PC-9 (cell line): ENCODE results near the gene NLRC3. TPM values are rescaled to one million over a fixed set of nuclear protein-coding genes. Genes with fewer than 3 reads are reported as not detected.

Source experiments
- Bru-seq: library from RNA; stranded (reverse); fragments of 400-500 nt; gene quantifications from one replicate; lab custom pipeline; 2021; lab: Mats Ljungman, UMichigan
- BruChase-seq, 2 experiments: library from RNA; stranded (reverse); fragments of 400-500 nt; gene quantifications; one replicate each; lab custom pipeline; 2021; lab: Mats Ljungman, UMichigan
- BruUV-seq: library from RNA; stranded (reverse); fragments of 400-500 nt; replicated peaks from 2 replicates; lab custom pipeline; 2021; lab: Mats Ljungman, UMichigan
- CTCF ChIA-PET: fragments of 300-600 bp; sonication (Branson Sonifier 250); formaldehyde crosslinking; loops from one replicate; lab custom pipeline; 2022; ENCODE audit warnings: antibody characterized with exemption; lab: Charles Lee
- POLR2A ChIA-PET: fragments of 300-600 bp; sonication (Branson Sonifier 250); formaldehyde crosslinking; loops from one replicate; lab custom pipeline; 2022; ENCODE audit warnings: antibody characterized with exemption; ENCODE audit not compliant: unreplicated experiment; lab: Charles Lee
- DNase-seq, 2 experiments: peaks; one replicate each; pipeline versions ENCODE4 v3.0.0 to v3.0.0-alpha.2; 2015 to 2022; ENCODE audit warnings: mixed read lengths in 1 of 2
- H2AFZ ChIP-seq: fragments of 200-600 bp; sonication (generic); 2 replicates; pipeline ENCODE4 v1.8.1; 2017; ENCODE audit warnings: antibody characterized with exemption
- H3F3A ChIP-seq: fragments of 200-600 bp; sonication (generic); 2 replicates; pipeline ENCODE4 v1.8.1; 2017; ENCODE audit warnings: antibody characterized with exemption, mild to moderate bottlenecking, low read depth; ENCODE audit not compliant: insufficient read depth
- H3K27ac ChIP-seq: fragments of 200-600 bp; sonication (generic); 2 replicates; pipeline ENCODE4 v1.6.1; 2016; ENCODE audit warnings: mixed run types
- H3K27me3 ChIP-seq: fragments of 200-600 bp; sonication (generic); 2 replicates; pipeline ENCODE4 v1.6.1; 2016; ENCODE audit warnings: low read depth, mixed run types; ENCODE audit not compliant: insufficient read depth
- H3K36me3 ChIP-seq: fragments of 200-600 bp; sonication (generic); 2 replicates; pipeline ENCODE4 v1.6.1; 2016; ENCODE audit warnings: low read depth, mixed run types
- H3K4me1 ChIP-seq: fragments of 200-600 bp; sonication (generic); replicated peaks from 2 replicates; pipeline ENCODE4 v1.6.1; 2016; ENCODE audit warnings: mixed run types; ENCODE audit not compliant: insufficient read depth
- H3K4me2 ChIP-seq: fragments of 200-600 bp; sonication (generic); 2 replicates; pipeline ENCODE4 v1.6.1; 2017; ENCODE audit warnings: mixed run types
- H3K4me3 ChIP-seq: fragments of 200-600 bp; sonication (generic); 2 replicates; pipeline ENCODE4 v1.6.1; 2016; ENCODE audit warnings: mixed run types
- H3K79me2 ChIP-seq: fragments of 200-600 bp; sonication (generic); 2 replicates; pipeline ENCODE4 v1.6.1; 2017; ENCODE audit warnings: low read depth, mixed run types
- H3K9me2 ChIP-seq: fragments of 200-600 bp; sonication (generic); 2 replicates; pipeline ENCODE4 v1.8.1; 2017; ENCODE audit warnings: mild to moderate bottlenecking; ENCODE audit not compliant: insufficient read depth
- H3K9me3 ChIP-seq: fragments of 200-600 bp; sonication (generic); 2 replicates; pipeline ENCODE4 v1.8.1; 2016; ENCODE audit warnings: low read depth; ENCODE audit not compliant: insufficient read depth
- H4K20me1 ChIP-seq: fragments of 200-600 bp; sonication (generic); 2 replicates; pipeline ENCODE4 v1.8.1; 2017; ENCODE audit not compliant: insufficient read depth
- CTCF ChIP-seq: fragments of 200-600 bp; sonication (generic); conservative IDR thresholded peaks from 2 replicates; pipeline ENCODE4 v1.6.1; 2017; ENCODE audit warnings: mixed run types, antibody characterized with exemption, mild to moderate bottlenecking, moderate library complexity
- EZH2 ChIP-seq: fragments of 200-600 bp; sonication (generic); IDR thresholded peaks from 2 replicates; pipeline ENCODE4 v1.8.0; 2017; ENCODE audit warnings: antibody characterized with exemption, low read depth
- intact Hi-C: fragments of 100-400 bp; cut with micrococcal nuclease; formaldehyde crosslinking; loops from one replicate; pipeline ENCODE4 v1.10.0; 2022; ENCODE audit not compliant: unreplicated experiment
- long read RNA-seq: library from polyadenylated mRNA; stranded (forward); transcript quantifications from one replicate; pipeline ENCODE4 v2.0.0, GENCODE V29; 2022
- total RNA-seq: library from RNA; stranded (reverse); gene quantifications from 2 replicates; pipeline ENCODE4 v1.2.3, GENCODE V29; 2021

The NLRC3 gene
- not detected in 2 replicates for total RNA-seq
- Bru-seq, nascent RNA = percentile 9 among the genes with signal in this experiment
- BruChase-seq, experiment 1, labeled RNA remaining after a 2-hour chase = percentile 11 among the genes with signal in this experiment
- BruChase-seq, experiment 2, labeled RNA remaining after a 6-hour chase = percentile 13 among the genes with signal in this experiment
- long read RNA-seq, partial matches to known transcripts = 0 of 1 reads
- long read RNA-seq, other reads (novel, unspliced or antisense) = 1 of 1 reads

GRCh38 chr16:3577302-3577752 lies at the start of gene NLRC3:
NLRC3 (minus strand) TSS chr16:3577403; CDS start chr16:3565036, 12,367 bp downstream.
- H3F3A ChIP-seq = no peaks in the 10 kb centered on the region
- ChIA-PET POLR2A (no interaction called here), CTCF (no interaction called here)
- DNase-seq = no peak
- TF ChIP-seq EZH2 = no peak
- no peak for TF ChIP-seq CTCF
- H2AFZ ChIP-seq = no peak within 1 kb of the TSS
- no TSS peak for BruUV-seq
- H3K27me3 ChIP-seq = no peaks in the 10 kb centered on the region
- H3K27ac ChIP-seq = no peak within 1 kb of the TSS
- no peaks in the 10 kb centered on the region for H3K36me3 ChIP-seq
- H4K20me1 ChIP-seq = no peaks in the 10 kb centered on the region
- H3K9me3 ChIP-seq = no peaks in the 10 kb centered on the region
- no peak within 1 kb of the TSS for H3K4me2 ChIP-seq
- H3K4me3 ChIP-seq = no peak within 1 kb of the TSS
- intact Hi-C loops = no loop called here
- no peaks in the 10 kb centered on the region for H3K4me1 ChIP-seq
- H3K79me2 ChIP-seq = no peaks in the 10 kb centered on the region
- no peaks in the 10 kb centered on the region for H3K9me2 ChIP-seq

- Histone ChIP-seq H3K9me3 (no peaks in the 10 kb centered on the region), H4K20me1 (no peaks in the 10 kb centered on the region; the same call in 1 of the 2 replicates), H3K4me3 (no peak overlapping the region), H3F3A (no peaks in the 10 kb centered on the region; the same call in 1 of the 2 replicates), H3K79me2 (no peaks in the 10 kb centered on the region), H3K4me2 (no peak overlapping the region), H3K4me1 (no peaks in the 10 kb centered on the region), H3K9me2 (no peaks in the 10 kb centered on the region), H3K27ac (no peak overlapping the region), H3K36me3 (no peaks in the 10 kb centered on the region), H3K27me3 (no peaks in the 10 kb centered on the region), H2AFZ (no peak overlapping the region)
- intact Hi-C loops = no loop called here
- ChIA-PET POLR2A (no interaction called here), CTCF (no interaction called here)
- DNase-seq = no peak
- TF ChIP-seq CTCF = no peak
- no peak for TF ChIP-seq EZH2
- BruUV-seq = no TSS peak
These were observed 48.9 kb upstream of the NLRC3 start for GRCh38 chr16:3625911-3626732.

GRCh38 chr16:3625331-3625730 lies 48.1 kb upstream of the NLRC3 start:
- Histone ChIP-seq H3K4me2 (no peak overlapping the region), H3K36me3 (no peaks in the 10 kb centered on the region), H4K20me1 (no peaks in the 10 kb centered on the region; the same call in 1 of the 2 replicates), H3K9me2 (no peaks in the 10 kb centered on the region), H3K4me1 (no peaks in the 10 kb centered on the region), H3K9me3 (no peaks in the 10 kb centered on the region), H2AFZ (no peak overlapping the region), H3K79me2 (peaks cover 3% of the 10 kb centered on the region; the same call in 1 of the 2 replicates), H3K4me3 (no peak overlapping the region), H3F3A (no peaks in the 10 kb centered on the region; the same call in 1 of the 2 replicates), H3K27ac (no peak overlapping the region), H3K27me3 (no peaks in the 10 kb centered on the region)
- CTCF ChIA-PET = no interaction called here
- intact Hi-C loops = no loop called here
- POLR2A ChIA-PET = no interaction called here
- TF ChIP-seq CTCF (no peak), EZH2 (no peak)
- no TSS peak for BruUV-seq
- DNase-seq = no peak
